SK-N-DZ (cell line): ENCODE measurements around the gene SPOCK1. TPM values are rescaled to one million over a fixed set of nuclear protein-coding genes. Genes with fewer than 3 reads are reported as not detected.
A peak's percentile ranks its signal among the peaks of the same experiment; 100 is the strongest.
"Not testable (repeated sequence)": the region's sequence is repeated elsewhere in the genome, so short reads cannot be mapped to it uniquely, and the experiment has no call there.

Experiments
- DNase-seq: peaks from one replicate; pipeline ENCODE4 v3.0.0-alpha.2; 2015; ENCODE audit warnings: low spot score
- polyA plus RNA-seq, 2 experiments: library from polyadenylated mRNA; depleted of rRNA; stranded (reverse); fragments of >200 nt; gene quantifications; 2 replicates each; pipeline ENCODE4 v1.2.3, GENCODE V29; 2014

The SPOCK1 gene
- polyA plus RNA-seq (2014; cell fraction: cytosol; rRNA removed) = 3.5 and 8.4 TPM in 2 replicates
- polyA plus RNA-seq (2014; cell fraction: nucleus; rRNA removed) = 1.0 and 3.3 TPM in 2 replicates

DNA sequence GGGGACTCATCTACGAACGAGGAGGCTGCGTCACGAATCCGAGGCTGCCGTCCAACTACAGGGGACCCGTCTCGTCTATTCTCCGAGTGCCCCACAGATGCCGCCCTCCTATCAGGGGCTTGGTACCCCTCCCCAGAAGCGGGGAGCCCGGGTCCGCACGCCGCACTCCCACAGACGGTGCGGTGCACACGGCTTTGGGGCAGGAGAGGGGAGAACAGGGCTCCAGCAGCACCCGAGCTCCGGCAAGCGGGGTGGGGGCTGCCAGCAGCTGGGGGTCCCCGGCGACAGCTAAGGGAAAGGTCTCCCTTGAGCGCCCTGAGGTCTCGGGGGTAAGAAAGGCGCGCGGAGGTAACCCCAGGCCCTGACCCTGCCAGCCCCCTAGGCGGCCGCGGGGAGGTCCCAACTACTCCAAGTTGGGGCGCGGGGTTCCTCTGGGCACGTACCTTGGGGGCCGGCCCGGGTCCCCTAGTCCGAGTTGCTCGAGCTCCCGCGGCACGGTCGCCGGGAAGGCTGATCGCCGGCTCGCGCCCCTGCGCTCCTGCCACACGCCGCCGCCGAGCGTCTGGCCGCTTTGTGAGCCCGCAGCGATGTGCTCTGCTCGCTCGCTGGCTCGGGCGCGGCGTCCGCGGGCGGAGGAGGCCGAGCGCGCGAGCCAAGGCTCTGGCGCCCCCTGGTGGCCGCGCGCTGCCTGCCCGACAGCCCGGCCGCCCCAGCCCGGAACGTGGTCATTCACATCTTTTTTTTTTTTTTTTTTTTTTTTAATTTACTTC is at the start of gene SPOCK1:
Gene SPOCK1 (minus strand): TSS at position 591 of the 770 bp plus-strand sequence.
- DNase-seq = peak; percentile 68

DNA sequence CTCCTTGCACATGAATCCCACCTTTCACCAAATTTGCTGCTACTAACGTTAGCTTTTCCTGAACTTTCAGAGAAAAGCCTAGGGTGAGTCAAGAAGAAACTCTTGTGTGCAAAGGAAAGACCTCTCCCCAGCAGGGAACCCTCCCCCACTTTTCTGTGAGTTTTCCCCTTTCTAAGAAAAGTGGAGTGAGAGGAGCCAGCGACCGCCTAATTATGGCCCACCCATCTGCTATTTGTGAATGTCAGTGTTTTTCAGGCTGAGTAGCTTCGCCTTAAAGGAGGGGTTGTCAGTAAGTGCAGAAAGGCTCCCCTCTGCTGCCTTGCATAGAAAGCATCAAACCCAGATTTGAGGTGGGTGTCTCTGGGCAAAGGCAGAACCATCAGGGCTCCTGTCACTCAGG is 46.8 kb upstream of the SPOCK1 start:
- no peak for DNase-seq

DNA sequence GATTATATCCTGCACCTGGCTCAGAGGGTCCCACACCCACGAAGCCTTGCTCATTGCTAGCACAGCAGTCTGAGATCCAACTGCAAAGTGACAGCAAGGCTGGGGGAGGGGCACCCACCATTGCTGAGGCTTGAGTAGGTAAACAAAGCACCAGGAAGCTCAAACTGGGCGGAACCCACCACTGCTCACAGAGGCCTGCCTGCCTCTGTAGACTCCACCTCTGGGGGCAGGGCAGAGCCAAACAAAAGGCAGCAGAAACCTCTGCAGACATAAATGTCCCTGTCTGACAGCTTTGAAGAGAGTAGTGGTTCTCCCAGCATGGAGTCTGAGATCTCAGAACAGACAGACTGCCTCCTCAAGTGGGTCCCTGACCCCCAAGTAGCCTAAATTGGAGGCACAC is 36.3 kb upstream of the SPOCK1 start:
- DNase-seq = not testable (repeated sequence)

- no peak for DNase-seq
Observed at GRCh38 chr5:137533963-137534362, 34.8 kb upstream of the SPOCK1 start.

GRCh38 chr5:137531266-137531665 is 32.1 kb upstream of the SPOCK1 start:
- DNase-seq = no peak

DNA sequence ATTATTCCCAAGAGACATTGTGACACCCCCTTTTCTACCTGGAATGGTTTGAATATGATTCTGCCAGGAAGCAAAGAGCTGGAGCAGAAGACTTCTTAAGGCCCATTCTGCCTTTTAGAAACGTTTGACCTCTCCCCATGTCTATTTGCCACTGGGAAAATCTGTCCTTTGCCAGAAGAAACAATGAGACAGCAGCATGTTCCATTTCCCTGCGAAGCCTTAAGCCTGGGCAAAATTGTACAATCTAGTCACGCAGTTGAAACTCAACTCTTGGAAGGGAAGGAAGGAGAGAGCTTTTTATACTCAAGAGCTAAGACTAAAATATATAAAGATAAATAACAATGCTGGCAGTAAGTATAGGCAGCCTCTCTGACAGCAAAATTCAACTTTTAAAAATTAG is 22.1 kb upstream of the SPOCK1 start:
- DNase-seq = no peak

GRCh38 chr5:137516961-137517360 is 17.8 kb upstream of the SPOCK1 start:
- DNase-seq = no peak

GRCh38 chr5:137516251-137516797 is 17.2 kb upstream of the SPOCK1 start:
- DNase-seq = peak; percentile 13

GRCh38 chr5:137515238-137515637 is 16.1 kb upstream of the SPOCK1 start:
- no peak for DNase-seq

DNA sequence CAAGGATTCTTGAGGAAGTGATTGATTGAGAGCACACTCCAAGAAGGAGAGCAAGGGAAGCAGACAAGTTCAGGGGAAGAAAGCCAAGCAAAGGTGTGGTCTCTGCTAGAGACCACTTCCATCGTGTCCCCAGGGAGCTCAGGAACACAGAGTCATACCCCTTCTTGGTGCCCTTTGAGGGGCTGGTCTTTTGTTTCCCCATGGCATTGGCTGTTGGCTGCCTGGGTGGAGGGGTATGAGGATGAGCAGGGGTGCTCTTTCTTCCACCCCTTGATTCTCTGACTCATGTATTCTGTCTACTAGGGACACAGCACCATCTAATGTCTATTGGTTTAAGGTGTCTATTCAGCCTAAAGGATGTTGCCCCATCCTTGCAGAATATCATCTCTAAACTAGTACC is 11.5 kb upstream of the SPOCK1 start:
- no peak for DNase-seq

GRCh38 chr5:137507150-137507549 is 8.0 kb upstream of the SPOCK1 start:
- no peak for DNase-seq

DNA sequence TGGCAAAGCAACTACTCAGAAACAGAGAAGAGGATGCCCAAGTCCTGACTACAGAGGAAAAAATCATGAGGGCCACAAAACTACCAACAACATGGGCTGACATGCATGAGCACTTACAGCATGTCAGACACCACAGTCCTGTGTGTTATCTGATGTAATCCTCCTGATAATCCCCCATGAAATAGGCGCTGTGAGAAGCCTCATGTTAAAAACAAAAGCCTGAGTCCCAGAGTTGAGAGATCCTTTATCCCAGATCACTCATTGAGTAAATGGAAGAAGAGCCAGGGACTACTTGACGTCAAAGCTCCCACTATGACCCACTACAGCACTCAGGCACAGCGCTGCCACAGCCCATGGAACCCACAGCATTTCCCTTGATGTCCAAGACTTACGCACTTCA is 7.2 kb upstream of the SPOCK1 start:
- DNase-seq = no peak

GRCh38 chr5:137504916-137505315 is 5.8 kb upstream of the SPOCK1 start:
- DNase-seq = no peak

- no peak for DNase-seq
Observed at GRCh38 chr5:137503456-137503855, 4.3 kb upstream of the SPOCK1 start.

- no peak for DNase-seq
Observed at GRCh38 chr5:137502632-137503031, 3.5 kb upstream of the SPOCK1 start.

DNA sequence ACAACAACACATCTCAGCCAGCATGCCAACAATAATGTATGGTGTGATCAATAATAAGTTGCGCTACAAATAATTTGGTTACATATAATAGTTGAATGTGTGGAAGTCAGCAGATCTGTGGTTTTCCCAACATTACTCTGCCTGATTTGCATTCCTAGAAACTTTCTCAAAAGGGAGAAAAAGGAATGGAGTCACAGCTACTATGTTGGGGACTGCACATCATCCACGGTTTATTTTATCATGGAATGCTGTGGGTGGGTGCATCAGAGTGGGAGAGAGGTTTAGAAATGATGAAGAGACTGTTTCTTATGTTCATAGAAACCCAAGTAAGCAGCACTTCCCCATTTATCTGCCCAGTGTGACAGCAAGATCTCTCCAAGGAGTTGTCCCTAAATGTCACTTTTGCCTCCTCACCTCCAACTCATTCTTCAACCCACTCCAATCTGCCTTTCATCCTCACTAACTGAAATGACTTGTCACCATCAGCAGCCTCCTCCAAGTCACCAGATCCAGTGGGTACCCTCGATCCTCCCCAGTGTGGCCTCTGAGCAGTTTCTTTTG is 2.8 kb upstream of the SPOCK1 start:
- no peak for DNase-seq

DNA sequence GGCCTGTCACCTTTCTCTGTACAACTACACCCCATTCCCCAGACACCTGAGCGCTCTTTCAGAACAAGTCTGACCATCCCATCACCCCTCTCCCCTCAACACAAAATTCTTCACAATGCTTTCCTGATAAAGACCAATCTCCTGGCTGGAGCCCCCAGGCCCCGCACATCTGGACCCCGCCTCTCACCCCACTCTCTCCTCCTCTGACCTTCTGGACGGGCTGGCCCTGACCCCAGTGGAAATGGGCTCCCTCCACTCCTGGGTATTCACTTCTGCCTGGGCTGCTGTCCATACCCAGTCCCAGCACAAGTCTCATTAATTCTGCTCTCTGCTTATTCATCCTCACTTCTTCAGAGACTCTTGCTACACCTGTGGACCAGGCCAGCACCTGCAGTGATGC is 2.1 kb upstream of the SPOCK1 start:
- no peak for DNase-seq

DNA sequence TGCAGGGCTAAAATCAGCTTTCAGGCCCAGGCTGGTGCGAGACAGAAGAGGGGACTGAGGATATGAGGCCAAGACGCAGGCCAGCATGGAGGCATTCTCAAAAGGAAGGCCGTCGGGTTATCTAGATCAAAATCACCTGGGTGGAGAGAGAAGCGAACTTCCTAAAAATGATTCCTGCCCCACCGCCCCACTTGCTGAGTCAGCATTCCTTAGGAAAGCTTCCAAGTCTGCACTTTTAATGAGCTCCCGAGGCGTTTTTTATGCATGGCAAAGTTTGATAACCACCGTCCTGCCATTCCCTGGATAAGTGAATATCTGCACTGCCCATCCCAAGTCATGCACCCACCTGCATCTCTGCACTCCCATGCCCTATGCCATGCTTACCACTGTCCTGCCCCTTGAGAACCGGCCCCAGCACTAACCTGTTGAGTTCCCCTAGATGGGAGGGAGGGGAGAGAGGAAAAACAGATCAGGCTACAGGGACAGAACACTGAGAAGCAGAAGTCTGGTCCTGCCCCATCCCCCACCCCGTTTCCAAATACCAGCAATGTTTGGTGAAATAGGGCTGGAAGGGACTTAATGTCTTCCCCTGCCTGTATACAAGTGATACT is 1.6 kb upstream of the SPOCK1 start:
- no peak for DNase-seq

- not testable (repeated sequence) for DNase-seq
Observed at GRCh38 chr5:137499506-137499847, 351 bp upstream of the SPOCK1 start.

- no peak for DNase-seq
Observed at GRCh38 chr5:137498301-137498735, 808 bp downstream of the SPOCK1 start.

- DNase-seq = no peak
Observed at GRCh38 chr5:137497396-137498290, 1.5 kb downstream of the SPOCK1 start.

- DNase-seq = no peak
Observed at GRCh38 chr5:137496919-137497318, 2.2 kb downstream of the SPOCK1 start.
